Kidney (tissue), 14 donors: Measurements from ENCODE around the gene KLRD1. TPM values are rescaled to one million over a fixed set of nuclear protein-coding genes. Genes with fewer than 3 reads are reported as not detected.
A peak's percentile ranks its signal among the peaks of the same experiment; 100 is the strongest.
"Not testable (repeated sequence)": the region's sequence is repeated elsewhere in the genome, so short reads cannot be mapped to it uniquely, and the experiment has no call there.

ENCODE experiments used
- DNase-seq, 5 donors: peaks; one replicate each; pipeline ENCODE4 v3.0.0-alpha.2; 2013 to 2020
- FAIRE-seq: peaks from 2 replicates; lab custom pipeline; 2012; peaks lifted over from hg19 to GRCh38; lab: Jason Lieb, UNC
- H3K27ac ChIP-seq, 2 donors: one replicate each; pipeline ENCODE4 v1.7.0; 2013; ENCODE audit warnings: low read depth in 2 of 2, low read length in 2 of 2, inconsistent platforms in 1 of 2
- H3K27me3 ChIP-seq: one replicate; pipeline ENCODE4 v1.7.1; 2013; ENCODE audit warnings: low read length, inconsistent platforms; ENCODE audit not compliant: control insufficient read depth, insufficient read depth
- H3K36me3 ChIP-seq, 3 donors: one replicate each; pipeline versions ENCODE4 v1.7.0 to v1.7.1; 2013; ENCODE audit warnings: low read length in 3 of 3, control low read depth in 1 of 3, inconsistent platforms in 1 of 3; ENCODE audit not compliant: insufficient read depth in 3 of 3, control insufficient read depth in 2 of 3
- H3K4me1 ChIP-seq, 3 donors: one replicate each; pipeline versions ENCODE4 v1.7.0 to v1.7.1; 2013; ENCODE audit warnings: low read length in 3 of 3, inconsistent platforms in 1 of 3, low read depth in 1 of 3; ENCODE audit not compliant: control insufficient read depth in 2 of 3, insufficient read depth in 2 of 3
- H3K4me3 ChIP-seq, 3 donors: one replicate each; pipeline versions ENCODE4 v1.7.0 to v1.8.1; 2013; ENCODE audit warnings: low read length in 3 of 3, control low read depth in 1 of 3, inconsistent platforms in 1 of 3
- H3K9ac ChIP-seq, 3 donors: one replicate each; pipeline versions ENCODE4 v1.7.0 to v1.7.1; 2013; ENCODE audit warnings: low read length in 3 of 3, control low read depth in 1 of 3, inconsistent platforms in 1 of 3
- H3K9me3 ChIP-seq, 3 donors: one replicate each; pipeline versions ENCODE4 v1.7.0 to v1.7.1; 2013; ENCODE audit warnings: low read length in 3 of 3, control low read depth in 1 of 3, inconsistent platforms in 1 of 3; ENCODE audit not compliant: control insufficient read depth in 2 of 3, insufficient read depth in 1 of 3
- intact Hi-C: fragments of 100-400 bp; cut with DNase I; formaldehyde crosslinking; loops from one replicate; pipeline ENCODE4 v1.11.1; 2022
- polyA plus RNA-seq: library from polyadenylated mRNA; stranded (reverse); fragments of 350-450 nt; fragmentation: Illumina TruSeq; extraction: RNeasy Lipid Tissue Mini Kit (QIAGEN cat#74804); gene quantifications from one replicate; pipeline ENCODE4 v1.2.3, GENCODE V29; 2014; ENCODE audit warnings: low read depth, low replicate concordance; ENCODE audit not compliant: insufficient read depth
- total RNA-seq: library from RNA; stranded (reverse); fragmentation: NEBNext Ultra II Directional; extraction: Animal tissue kit (Norgen Biotek cat#: 25700); gene quantifications from one replicate; pipeline ENCODE4 v1.2.1, GENCODE V29; 2021
- TF ChIP-seq, protein P1 (sequence below): IDR thresholded peaks from 3 replicates; pipeline ENCODE4 v1.5.1; 2012; ENCODE audit warnings: mild to moderate bottlenecking, moderate library complexity, borderline replicate concordance; ENCODE audit not compliant: insufficient read depth; ENCODE audit errors: extremely low read depth
- donor health status: control.
- donor health status: control.
- donor health status: control.
- donor health status: control.
- donor health status: control.
- donor health status: DM: yes; HTN: yes; CAD: no.
- donor health status: Normal renal cell carcinoma (clear cell type).

Gene KLRD1
- total and polyA plus RNA-seq, 2 donors from 2014 or later: 0.37 to 5.5 TPM

GRCh38 chr12:10372559-10372958, 64.9 kb downstream of the KLRD1 start:
- no peak overlapping the region for H3K27ac ChIP-seq
- peak in 1 of 5 donors; percentile 46 for DNase-seq
- TF ChIP-seq, protein P1, sequence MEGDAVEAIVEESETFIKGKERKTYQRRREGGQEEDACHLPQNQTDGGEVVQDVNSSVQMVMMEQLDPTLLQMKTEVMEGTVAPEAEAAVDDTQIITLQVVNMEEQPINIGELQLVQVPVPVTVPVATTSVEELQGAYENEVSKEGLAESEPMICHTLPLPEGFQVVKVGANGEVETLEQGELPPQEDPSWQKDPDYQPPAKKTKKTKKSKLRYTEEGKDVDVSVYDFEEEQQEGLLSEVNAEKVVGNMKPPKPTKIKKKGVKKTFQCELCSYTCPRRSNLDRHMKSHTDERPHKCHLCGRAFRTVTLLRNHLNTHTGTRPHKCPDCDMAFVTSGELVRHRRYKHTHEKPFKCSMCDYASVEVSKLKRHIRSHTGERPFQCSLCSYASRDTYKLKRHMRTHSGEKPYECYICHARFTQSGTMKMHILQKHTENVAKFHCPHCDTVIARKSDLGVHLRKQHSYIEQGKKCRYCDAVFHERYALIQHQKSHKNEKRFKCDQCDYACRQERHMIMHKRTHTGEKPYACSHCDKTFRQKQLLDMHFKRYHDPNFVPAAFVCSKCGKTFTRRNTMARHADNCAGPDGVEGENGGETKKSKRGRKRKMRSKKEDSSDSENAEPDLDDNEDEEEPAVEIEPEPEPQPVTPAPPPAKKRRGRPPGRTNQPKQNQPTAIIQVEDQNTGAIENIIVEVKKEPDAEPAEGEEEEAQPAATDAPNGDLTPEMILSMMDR: no peak
- H3K4me3 ChIP-seq: no peak overlapping the region
- no peak for FAIRE-seq
- no peak overlapping the region for H3K9ac ChIP-seq
- no peaks in the 10 kb centered on the region for H3K27me3 ChIP-seq
- H3K4me1 ChIP-seq: no peaks in the 10 kb centered on the region
- H3K9me3 ChIP-seq: no peaks in the 10 kb centered on the region
- intact Hi-C loops: no loop called here
- H3K36me3 ChIP-seq: no peaks in the 10 kb centered on the region

DNA sequence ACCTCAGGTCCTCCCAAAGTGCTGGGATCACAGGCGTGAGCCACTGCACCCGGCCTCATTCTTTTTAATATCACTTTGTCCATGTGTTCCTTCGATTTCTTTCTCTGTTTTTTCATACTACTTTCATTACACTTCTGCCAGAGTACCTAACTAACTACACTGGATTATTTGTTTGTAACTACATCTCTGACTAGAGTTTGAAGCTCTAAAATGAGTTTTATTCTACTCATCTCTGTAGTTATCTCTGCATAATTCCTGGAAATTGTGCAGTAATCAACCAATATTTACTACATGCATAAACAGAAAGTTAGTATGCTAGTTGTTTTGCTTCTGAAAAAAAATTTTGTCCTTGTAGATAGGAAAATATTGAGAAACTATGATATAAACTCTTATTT, 67.0 kb downstream of the KLRD1 start:
- intact Hi-C loops: no loop called here
- H3K4me1 ChIP-seq: no peaks in the 10 kb centered on the region
- TF ChIP-seq, protein P1: no peak
- no peaks in the 10 kb centered on the region for H3K36me3 ChIP-seq
- DNase-seq (no peak), FAIRE-seq (no peak)
- H3K27ac ChIP-seq: no peak overlapping the region
- no peak overlapping the region for H3K4me3 ChIP-seq
- no peaks in the 10 kb centered on the region for H3K27me3 ChIP-seq
- no peak overlapping the region for H3K9ac ChIP-seq
- H3K9me3 ChIP-seq: no peaks in the 10 kb centered on the region

- H3K27me3 ChIP-seq, DNase-seq, intact Hi-C loops, H3K9me3 ChIP-seq, H3K4me1 ChIP-seq, H3K4me3 ChIP-seq, H3K36me3 ChIP-seq, FAIRE-seq, H3K9ac ChIP-seq, H3K27ac ChIP-seq: not testable (repeated sequence)
Measured at GRCh38 chr12:10378737-10379136, 71.1 kb downstream of the KLRD1 start.

Other genes starting within 250 kb of the KLRD1 start
- 6.3 TPM for gene CLEC1A, start 208.9 kb upstream of the KLRD1 start, total RNA-seq
- 5.3 TPM for gene CLEC1A, start 208.9 kb upstream of the KLRD1 start, polyA plus RNA-seq
- gene CLEC7A, start 177.7 kb upstream of the KLRD1 start, total RNA-seq: 20.0 TPM
- gene CLEC7A, start 177.7 kb upstream of the KLRD1 start, polyA plus RNA-seq: 0.43 TPM
- 6.7 TPM for gene OLR1, start 135.7 kb upstream of the KLRD1 start, total RNA-seq
- gene OLR1, start 135.7 kb upstream of the KLRD1 start, polyA plus RNA-seq: 11.5 TPM
- 25.7 TPM for gene TMEM52B, start 128.8 kb upstream of the KLRD1 start, total RNA-seq
- 292 TPM for gene TMEM52B, start 128.8 kb upstream of the KLRD1 start, polyA plus RNA-seq
- gene GABARAPL1, start 95.0 kb upstream of the KLRD1 start, total RNA-seq: 142 TPM
- gene GABARAPL1, start 95.0 kb upstream of the KLRD1 start, polyA plus RNA-seq: 454 TPM
- gene KLRK1, start 82.2 kb downstream of the KLRD1 start, total RNA-seq: 5.2 TPM
- 0.75 TPM for gene KLRK1, start 82.2 kb downstream of the KLRD1 start, polyA plus RNA-seq
- gene KLRC4, start 101.9 kb downstream of the KLRD1 start, total RNA-seq: 1.4 TPM
- not detected for gene KLRC4, start 101.9 kb downstream of the KLRD1 start, polyA plus RNA-seq
- gene KLRC3, start 112.7 kb downstream of the KLRD1 start, total RNA-seq: 0.72 TPM
- gene KLRC3, start 112.7 kb downstream of the KLRD1 start, polyA plus RNA-seq: not detected
- gene KLRC2, start 128.1 kb downstream of the KLRD1 start, total RNA-seq: 0.50 TPM
- gene KLRC2, start 128.1 kb downstream of the KLRD1 start, polyA plus RNA-seq: not detected
- gene KLRC1, start 145.5 kb downstream of the KLRD1 start, total RNA-seq: 1.4 TPM
- not detected for gene KLRC1, start 145.5 kb downstream of the KLRD1 start, polyA plus RNA-seq
- 1.5 TPM for gene EIF2S3B, start 198.0 kb downstream of the KLRD1 start, total RNA-seq
- gene EIF2S3B, start 198.0 kb downstream of the KLRD1 start, polyA plus RNA-seq: not detected